Choroid plexus epithelial cell (primary cell): ENCODE measurements around the gene SLC23A2.

ENCODE experiments used
- DNase-seq: peaks from one replicate; pipeline ENCODE4 v3.0.0-alpha.2; 2010; ENCODE audit warnings: low read depth
- H3K4me3 ChIP-seq: 2 replicates; pipeline ENCODE4 v1.5.1; 2011; ENCODE audit warnings: low read depth, mild to moderate bottlenecking, control low read depth, low read length, moderate library complexity
- TF ChIP-seq, protein P1 (sequence below): conservative IDR thresholded peaks from 2 replicates; pipeline ENCODE4 v1.5.1; 2011; ENCODE audit warnings: low read depth, mild to moderate bottlenecking, control low read depth, inconsistent platforms, low read length, moderate library complexity

SLC23A2 gene

DNA sequence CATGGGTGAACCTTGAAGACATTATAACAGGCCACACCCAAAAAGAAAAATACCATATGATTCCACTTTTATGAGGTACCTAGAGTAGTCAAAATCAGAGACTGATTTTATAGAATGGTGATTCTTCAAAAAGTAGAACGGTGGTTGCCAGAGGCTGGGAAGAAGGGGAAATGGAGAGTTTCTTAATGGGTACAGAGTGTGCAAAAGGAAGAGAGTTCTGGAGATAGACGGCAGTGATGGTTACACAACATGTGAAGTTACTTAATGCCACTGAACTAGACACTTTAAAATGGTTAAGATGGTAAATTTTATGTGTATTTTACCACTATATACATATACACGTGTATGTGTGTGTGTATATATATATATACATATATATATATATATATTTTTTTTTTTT is 198.8 kb downstream of the SLC23A2 start:
- DNase-seq, result no peak
- TF ChIP-seq, protein P1, sequence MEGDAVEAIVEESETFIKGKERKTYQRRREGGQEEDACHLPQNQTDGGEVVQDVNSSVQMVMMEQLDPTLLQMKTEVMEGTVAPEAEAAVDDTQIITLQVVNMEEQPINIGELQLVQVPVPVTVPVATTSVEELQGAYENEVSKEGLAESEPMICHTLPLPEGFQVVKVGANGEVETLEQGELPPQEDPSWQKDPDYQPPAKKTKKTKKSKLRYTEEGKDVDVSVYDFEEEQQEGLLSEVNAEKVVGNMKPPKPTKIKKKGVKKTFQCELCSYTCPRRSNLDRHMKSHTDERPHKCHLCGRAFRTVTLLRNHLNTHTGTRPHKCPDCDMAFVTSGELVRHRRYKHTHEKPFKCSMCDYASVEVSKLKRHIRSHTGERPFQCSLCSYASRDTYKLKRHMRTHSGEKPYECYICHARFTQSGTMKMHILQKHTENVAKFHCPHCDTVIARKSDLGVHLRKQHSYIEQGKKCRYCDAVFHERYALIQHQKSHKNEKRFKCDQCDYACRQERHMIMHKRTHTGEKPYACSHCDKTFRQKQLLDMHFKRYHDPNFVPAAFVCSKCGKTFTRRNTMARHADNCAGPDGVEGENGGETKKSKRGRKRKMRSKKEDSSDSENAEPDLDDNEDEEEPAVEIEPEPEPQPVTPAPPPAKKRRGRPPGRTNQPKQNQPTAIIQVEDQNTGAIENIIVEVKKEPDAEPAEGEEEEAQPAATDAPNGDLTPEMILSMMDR, result no peak
- no peak overlapping the region for H3K4me3 ChIP-seq
